Measurements from ENCODE around the gene GP9. TPM values are rescaled to one million over a fixed set of nuclear protein-coding genes. Genes with fewer than 3 reads are reported as not detected.

Gene GP9
- total RNA-seq, 1 donor from 2014 or later = not detected

DNA sequence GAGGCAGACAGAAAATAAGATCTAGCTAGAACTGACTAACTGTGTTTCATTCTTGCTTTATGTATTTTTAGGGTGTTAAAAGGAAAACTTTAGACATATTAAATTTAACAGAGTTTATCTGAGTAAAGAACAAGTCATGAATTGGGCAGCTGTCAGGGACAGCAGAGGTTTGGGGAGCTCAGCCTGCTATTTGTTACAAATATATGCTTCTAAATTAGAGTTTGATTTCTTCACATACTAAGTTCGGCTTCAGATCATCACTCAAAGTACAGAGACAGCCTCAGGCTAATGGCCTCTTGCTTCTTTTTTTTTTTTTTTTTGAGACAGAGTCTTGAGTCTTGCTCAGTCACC is 37.6 kb upstream of the GP9 start:
- no peaks in the 10 kb centered on the region for H3K27me3 ChIP-seq
- DNase-seq (ENCODE audit: extremely low spot score in 2 of 2) = no peak
- H3K4me3 ChIP-seq = no peak overlapping the region
- no peaks in the 10 kb centered on the region for H3K36me3 ChIP-seq
- no peaks in the 10 kb centered on the region for H3K9me3 ChIP-seq
- peak overlapping the region; percentile 31 for H3K27ac ChIP-seq
- H3K4me1 ChIP-seq = peaks cover 53% of the 10 kb centered on the region
- TF ChIP-seq, protein P1, sequence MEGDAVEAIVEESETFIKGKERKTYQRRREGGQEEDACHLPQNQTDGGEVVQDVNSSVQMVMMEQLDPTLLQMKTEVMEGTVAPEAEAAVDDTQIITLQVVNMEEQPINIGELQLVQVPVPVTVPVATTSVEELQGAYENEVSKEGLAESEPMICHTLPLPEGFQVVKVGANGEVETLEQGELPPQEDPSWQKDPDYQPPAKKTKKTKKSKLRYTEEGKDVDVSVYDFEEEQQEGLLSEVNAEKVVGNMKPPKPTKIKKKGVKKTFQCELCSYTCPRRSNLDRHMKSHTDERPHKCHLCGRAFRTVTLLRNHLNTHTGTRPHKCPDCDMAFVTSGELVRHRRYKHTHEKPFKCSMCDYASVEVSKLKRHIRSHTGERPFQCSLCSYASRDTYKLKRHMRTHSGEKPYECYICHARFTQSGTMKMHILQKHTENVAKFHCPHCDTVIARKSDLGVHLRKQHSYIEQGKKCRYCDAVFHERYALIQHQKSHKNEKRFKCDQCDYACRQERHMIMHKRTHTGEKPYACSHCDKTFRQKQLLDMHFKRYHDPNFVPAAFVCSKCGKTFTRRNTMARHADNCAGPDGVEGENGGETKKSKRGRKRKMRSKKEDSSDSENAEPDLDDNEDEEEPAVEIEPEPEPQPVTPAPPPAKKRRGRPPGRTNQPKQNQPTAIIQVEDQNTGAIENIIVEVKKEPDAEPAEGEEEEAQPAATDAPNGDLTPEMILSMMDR (IDR thresholded peaks at IDR 0.05) = no peak
- TF ChIP-seq POLR2A (IDR thresholded peaks at IDR 0.05) (no peak), POLR2AphosphoS5 (IDR thresholded peaks at IDR 0.05; ENCODE audit: insufficient read depth in 1 of 2, low read depth in 1 of 2) (no peak)
- intact Hi-C loops (cut with DNase I) = no loop called here

DNA sequence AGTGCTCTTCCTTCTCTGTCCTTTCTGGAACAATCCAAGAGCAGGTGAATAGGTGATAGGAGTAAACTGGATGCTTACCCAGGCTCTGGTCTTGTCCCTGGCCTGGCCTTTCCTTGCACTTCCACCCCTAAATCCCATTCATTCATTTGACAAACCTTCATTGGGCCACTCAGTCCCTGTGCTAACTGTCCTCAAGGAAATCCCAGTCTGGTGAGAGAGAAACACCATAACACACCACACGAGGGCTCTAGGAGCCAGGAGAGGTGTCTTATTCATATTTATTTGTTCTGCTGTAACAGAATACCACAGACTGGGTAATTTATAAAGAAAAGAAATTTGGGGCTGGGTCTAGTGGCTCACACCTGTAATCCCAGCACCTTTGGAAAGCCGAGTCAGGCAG is 36.7 kb upstream of the GP9 start:
- TF ChIP-seq POLR2A (IDR thresholded peaks at IDR 0.05) (no peak), POLR2AphosphoS5 (IDR thresholded peaks at IDR 0.05; ENCODE audit: insufficient read depth in 1 of 2, low read depth in 1 of 2) (no peak)
- TF ChIP-seq, protein P1 (IDR thresholded peaks at IDR 0.05) = no peak
- H3K9me3 ChIP-seq = no peaks in the 10 kb centered on the region
- H3K27ac ChIP-seq = peak overlapping the region; percentile 31
- no peaks in the 10 kb centered on the region for H3K27me3 ChIP-seq
- H3K4me3 ChIP-seq = no peak overlapping the region
- no peaks in the 10 kb centered on the region for H3K36me3 ChIP-seq
- H3K4me1 ChIP-seq = peaks cover 51% of the 10 kb centered on the region
- intact Hi-C loops (cut with DNase I) = no loop called here
- DNase-seq (ENCODE audit: extremely low spot score in 2 of 2) = no peak

GRCh38 chr3:129025108-129025507 is 35.5 kb upstream of the GP9 start:
- no peaks in the 10 kb centered on the region for H3K27me3 ChIP-seq
- peak overlapping the region; percentile 62 for H3K27ac ChIP-seq
- no peaks in the 10 kb centered on the region for H3K9me3 ChIP-seq
- H3K4me3 ChIP-seq = no peak overlapping the region
- intact Hi-C loops (cut with DNase I) = no loop called here
- peaks cover 51% of the 10 kb centered on the region for H3K4me1 ChIP-seq
- no peak for TF ChIP-seq POLR2AphosphoS5 (IDR thresholded peaks at IDR 0.05; ENCODE audit: insufficient read depth in 1 of 2, low read depth in 1 of 2)
- TF ChIP-seq POLR2A (IDR thresholded peaks at IDR 0.05) = no peak
- TF ChIP-seq, protein P1 (IDR thresholded peaks at IDR 0.05) = no peak
- DNase-seq (ENCODE audit: extremely low spot score in 2 of 2) = no peak
- H3K36me3 ChIP-seq = no peaks in the 10 kb centered on the region

DNA sequence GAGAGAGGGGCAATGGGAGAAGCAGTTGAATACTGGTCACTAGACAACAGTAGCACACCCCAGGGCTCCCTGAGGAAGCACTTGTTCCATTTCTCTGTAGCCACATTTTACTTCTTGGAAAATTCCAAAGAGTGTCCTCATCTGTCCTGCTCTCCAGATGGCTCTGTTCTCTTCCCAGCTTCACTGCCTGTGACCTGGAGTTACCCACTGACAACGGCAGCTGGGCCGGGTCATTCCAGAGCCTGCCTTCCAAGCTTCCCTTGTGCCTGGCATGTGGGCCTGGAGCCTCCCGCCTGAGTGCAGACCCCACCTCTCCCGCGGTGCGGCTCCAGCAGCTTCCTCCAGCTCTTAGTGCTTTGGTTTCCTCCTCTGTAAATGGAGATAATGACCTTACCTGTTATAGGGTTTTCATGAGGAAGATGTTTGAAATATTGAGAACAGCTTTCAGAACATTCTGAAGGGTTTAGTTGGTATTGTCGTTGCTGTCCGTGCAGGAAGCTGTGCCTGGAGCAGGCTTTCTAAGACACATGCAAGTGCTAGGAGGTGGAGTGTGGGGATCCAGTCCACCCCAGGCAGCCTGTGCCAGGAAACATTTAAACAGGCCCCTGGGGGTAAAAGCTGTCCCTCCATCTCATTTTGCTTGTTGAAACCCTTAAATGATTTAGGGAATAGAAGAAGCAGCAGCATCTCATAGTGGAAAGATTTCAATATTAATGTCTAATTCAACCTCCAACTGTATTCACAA is 34.7 kb upstream of the GP9 start:
- Histone ChIP-seq H3K36me3 (no peaks in the 10 kb centered on the region), H3K9me3 (no peaks in the 10 kb centered on the region), H3K4me1 (peaks cover 51% of the 10 kb centered on the region), H3K27me3 (no peaks in the 10 kb centered on the region), H3K4me3 (no peak overlapping the region), H3K27ac (peak overlapping the region; percentile 64)
- TF ChIP-seq, protein P1 (IDR thresholded peaks at IDR 0.05) = no peak
- peak; percentile 13 to 50 for TF ChIP-seq POLR2AphosphoS5 (IDR thresholded peaks at IDR 0.05; ENCODE audit: insufficient read depth in 1 of 2, low read depth in 1 of 2)
- intact Hi-C loops (cut with DNase I) = no loop called here
- DNase-seq (ENCODE audit: extremely low spot score in 2 of 2) = no peak

- H3K9me3 ChIP-seq = no peaks in the 10 kb centered on the region
- H3K27ac ChIP-seq = peak overlapping the region; percentile 64
- peaks cover 51% of the 10 kb centered on the region for H3K4me1 ChIP-seq
- no peak for DNase-seq (ENCODE audit: extremely low spot score in 2 of 2)
- H3K27me3 ChIP-seq = no peaks in the 10 kb centered on the region
- no peaks in the 10 kb centered on the region for H3K36me3 ChIP-seq
- TF ChIP-seq, protein P1 (IDR thresholded peaks at IDR 0.05) = peak; percentile 9 to 38 (median 27)
- TF ChIP-seq POLR2AphosphoS5 (IDR thresholded peaks at IDR 0.05; ENCODE audit: insufficient read depth in 1 of 2, low read depth in 1 of 2) (peak; percentile 70 to 78), POLR2A (IDR thresholded peaks at IDR 0.05) (no peak)
- intact Hi-C loops (cut with DNase I) = no loop called here
- H3K4me3 ChIP-seq = peak overlapping the region; percentile 39 to 52
Measured at GRCh38 chr3:129026728-129027543, 33.6 kb upstream of the GP9 start.

All from vagina (tissue), 2 donors.